A172 (cell line): ENCODE results near the gene ACVR2A. TPM values are rescaled to one million over a fixed set of nuclear protein-coding genes. Genes with fewer than 3 reads are reported as not detected.

Experiments used
- DNase-seq: peaks from one replicate; pipeline ENCODE4 v3.0.0-alpha.2; 2015; ENCODE audit warnings: low spot score
- total RNA-seq: library from RNA; depleted of rRNA; stranded (reverse); fragments of >200 nt; shearing (Covaris generic); gene quantifications from 2 replicates; pipeline ENCODE4 v1.2.3, GENCODE V29; 2014

Gene ACVR2A
- total RNA-seq, 1 experiment from 2014 or later = 5.5 TPM

- DNase-seq = no peak
These were observed 10.5 kb downstream of the ACVR2A start for GRCh38 chr2:147855316-147855715.

- DNase-seq = no peak
These were observed 11.1 kb downstream of the ACVR2A start for GRCh38 chr2:147855977-147856376.

DNA sequence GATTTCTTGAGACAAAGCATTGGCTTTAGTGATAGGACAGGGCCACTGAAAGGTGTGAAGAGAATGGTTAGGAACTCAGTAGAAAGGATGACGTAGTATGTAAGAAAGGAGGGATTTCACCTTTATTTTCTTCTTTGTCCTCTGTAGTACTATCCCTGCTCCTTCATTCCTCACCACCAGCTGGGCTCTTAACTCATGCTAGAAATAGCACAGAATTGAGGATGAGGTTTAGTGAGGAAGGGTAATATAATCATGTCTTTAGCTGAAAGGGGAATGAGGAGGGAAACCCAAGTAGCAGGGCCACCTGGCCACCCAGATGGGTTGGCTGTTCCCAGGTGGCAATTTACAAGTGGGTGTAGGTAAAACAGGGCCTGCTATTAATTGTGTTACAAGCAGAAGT lies 15.2 kb downstream of the ACVR2A start:
- DNase-seq = no peak

DNA sequence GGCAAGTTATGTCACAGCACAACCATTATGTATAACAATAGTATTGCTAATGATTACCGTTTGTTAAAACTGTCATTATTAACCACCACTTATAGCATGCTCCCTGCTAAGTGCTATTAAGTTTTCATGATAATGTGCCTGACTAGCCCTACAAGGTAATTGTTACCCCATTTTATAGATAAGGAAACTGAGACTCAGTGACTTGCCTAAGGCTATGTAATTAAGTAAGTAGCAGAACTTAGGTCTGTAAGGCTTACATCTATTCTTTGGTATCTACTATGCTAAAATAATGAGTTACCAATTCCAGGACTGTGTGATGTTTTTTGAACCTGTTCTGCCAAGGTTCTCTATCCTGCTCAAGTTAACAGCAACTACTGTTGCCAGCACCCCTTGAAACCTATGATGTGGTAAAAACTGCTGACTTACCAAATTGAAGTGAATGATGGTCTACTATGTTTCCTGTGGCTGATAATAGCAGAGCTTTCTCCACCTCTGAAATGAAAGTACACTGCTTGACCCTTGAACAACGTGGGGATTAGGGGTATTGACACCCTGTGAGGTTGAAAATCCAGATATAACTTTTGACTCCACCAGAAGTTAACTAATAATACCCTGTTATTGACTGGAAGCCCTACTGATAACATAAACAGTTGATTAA lies 18.2 kb downstream of the ACVR2A start:
- no peak for DNase-seq

DNA sequence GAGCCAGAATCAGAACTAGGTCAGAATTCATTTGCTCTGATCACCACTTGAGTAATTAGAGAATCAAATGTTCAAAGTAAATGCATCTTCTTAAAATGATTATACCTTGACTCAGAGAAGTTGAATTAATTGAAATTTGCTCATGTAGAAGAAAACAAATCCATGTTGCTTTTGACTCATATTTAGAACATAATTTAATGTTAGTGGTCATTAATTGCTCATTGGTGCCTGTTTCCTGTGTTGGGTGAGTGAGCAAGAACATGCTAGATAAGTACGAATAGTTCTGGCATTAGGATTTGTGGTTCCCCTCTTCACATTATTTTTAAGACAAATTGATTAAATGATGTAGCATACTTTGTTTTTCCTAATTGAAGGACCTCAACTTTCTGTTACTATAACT lies 19.0 kb downstream of the ACVR2A start:
- no peak for DNase-seq

GRCh38 chr2:147865560-147865959 lies 20.7 kb downstream of the ACVR2A start:
- no peak for DNase-seq

DNA sequence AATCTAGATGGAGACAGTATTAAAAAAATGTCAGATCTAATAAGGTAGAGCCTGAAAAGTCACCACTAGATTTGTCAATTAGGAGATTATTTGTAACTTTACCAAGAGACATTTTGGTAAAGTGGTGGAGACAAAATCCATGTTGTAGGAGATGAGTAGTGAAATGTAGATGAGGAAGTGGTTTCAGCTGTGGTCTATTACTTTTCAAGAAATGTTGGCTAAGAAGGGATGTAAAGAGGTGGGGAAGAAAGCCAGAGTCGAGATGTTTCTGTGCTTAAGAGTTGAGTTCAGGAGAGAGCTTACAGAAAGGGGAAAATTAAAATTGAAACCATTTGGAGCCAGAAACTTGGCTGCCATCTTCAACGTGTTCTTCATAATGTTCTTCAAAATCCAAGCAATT lies 22.2 kb downstream of the ACVR2A start:
- DNase-seq = no peak

DNA sequence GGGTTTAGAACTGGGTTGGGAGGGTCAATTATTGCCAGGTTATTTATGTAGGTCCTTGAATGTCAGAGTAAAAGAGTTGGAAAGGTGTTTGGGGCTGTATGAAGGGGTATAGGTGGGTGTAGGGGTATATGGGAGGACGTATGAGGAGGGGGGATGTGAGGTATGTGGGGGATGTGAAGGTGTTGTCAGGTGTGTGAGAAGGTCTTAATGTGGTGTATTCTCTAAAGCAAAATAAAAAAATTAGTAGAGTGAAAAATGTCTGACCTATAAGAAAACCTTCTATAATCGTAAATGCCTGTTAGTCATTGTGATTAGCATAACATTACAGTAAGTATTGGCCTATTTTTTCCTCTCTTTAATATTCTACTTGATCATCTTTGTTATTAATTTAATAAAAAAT lies 25.1 kb downstream of the ACVR2A start:
- DNase-seq = no peak

GRCh38 chr2:147872967-147873366 lies 28.1 kb downstream of the ACVR2A start:
- DNase-seq = no peak

DNA sequence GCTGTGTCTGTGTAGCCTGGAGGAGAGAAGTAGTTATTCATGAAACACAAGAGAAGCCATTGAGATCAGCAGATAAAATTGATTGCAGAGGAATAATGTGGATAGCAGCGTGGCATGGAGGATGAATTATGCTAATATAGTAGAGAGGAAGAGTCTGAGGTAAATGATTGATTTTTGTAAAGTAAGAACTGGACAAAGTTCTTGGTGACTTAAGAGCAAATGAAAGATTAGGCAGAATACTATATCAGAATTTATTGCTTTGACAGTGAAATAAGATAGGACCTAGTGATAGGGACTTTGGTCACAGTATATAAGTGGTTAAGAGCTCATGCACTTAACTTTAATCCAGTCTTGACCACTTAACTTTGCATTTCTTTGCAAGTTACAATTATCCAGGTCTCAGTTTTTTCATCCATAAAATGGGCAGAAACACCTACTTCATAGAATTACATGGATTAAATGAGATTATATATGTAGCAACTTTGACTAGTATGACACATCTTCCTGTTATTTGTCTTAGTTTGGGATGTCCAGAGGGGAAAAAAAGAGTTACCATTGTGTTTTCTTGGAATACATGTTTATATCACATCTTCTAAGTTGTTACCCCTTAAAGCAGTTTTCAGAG lies 29.1 kb downstream of the ACVR2A start:
- DNase-seq = no peak

- no peak for DNase-seq
These were observed 35.0 kb downstream of the ACVR2A start for GRCh38 chr2:147879846-147880245.

DNA sequence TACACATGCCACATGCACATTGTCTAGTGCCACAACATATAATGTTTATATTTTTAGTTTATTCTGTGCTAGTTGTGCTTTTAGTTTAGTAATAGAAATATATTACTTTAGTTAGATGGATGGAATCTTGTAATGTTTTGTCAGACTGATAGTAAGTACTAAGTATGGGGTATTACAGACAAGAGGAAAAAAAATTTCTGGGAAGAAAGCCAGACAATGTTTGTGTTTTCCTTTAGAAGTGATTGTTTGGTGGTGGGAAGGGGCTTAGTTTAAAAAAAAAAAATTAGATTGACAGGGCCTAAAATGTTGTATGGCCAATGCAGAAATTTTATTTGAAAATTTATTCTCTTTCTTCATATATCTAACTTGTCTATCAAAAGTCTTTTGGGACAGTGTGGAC lies 37.8 kb downstream of the ACVR2A start:
- no peak for DNase-seq

- DNase-seq = no peak
These were observed 40.0 kb downstream of the ACVR2A start for GRCh38 chr2:147884830-147885229.

- DNase-seq = no peak
These were observed 41.3 kb downstream of the ACVR2A start for GRCh38 chr2:147886136-147886535.

- no peak for DNase-seq
These were observed 43.9 kb downstream of the ACVR2A start for GRCh38 chr2:147888680-147889079.

DNA sequence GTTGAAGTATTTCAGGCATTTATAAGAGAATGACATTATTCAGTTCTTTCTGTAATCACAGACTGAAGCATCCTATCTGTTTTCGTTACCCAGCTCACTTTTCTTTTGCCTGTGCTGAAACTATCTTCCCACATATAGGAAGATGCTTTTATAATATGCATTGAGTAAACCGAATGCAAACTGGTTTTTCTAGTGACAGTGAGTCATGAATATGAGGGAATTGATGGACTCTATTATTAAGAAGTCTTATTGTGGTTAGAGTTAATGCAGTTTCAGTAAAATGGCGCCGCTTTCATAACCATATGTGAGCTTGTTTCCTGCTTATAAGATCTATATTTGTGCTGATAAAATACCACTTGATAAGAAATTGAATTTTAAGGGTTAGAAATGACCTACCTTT lies 59.2 kb downstream of the ACVR2A start:
- no peak for DNase-seq

- DNase-seq = no peak
These were observed 64.3 kb downstream of the ACVR2A start for GRCh38 chr2:147909178-147909577.

GRCh38 chr2:147910990-147911473 lies 66.2 kb downstream of the ACVR2A start:
- peak; percentile 57 for DNase-seq

- no peak for DNase-seq
These were observed 69.1 kb downstream of the ACVR2A start for GRCh38 chr2:147913701-147914480.

DNA sequence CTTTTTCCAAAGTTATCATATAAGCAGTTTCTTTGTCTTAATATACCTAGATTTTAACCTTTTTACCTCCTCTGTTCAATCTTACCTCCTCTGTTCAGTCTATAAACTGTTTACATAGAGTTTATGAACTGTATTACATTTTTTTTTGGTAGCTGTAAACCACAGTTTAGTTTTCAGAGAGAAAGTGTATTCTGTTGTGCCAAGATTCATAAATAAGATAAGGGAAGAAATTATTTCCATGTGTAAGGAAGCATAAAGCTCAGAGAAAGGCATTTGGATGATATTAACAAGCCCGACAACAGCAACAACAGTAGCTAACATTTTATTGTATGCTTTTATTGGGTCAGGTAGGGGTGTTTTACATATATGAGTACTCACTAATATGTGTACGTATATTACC lies 71.2 kb downstream of the ACVR2A start:
- no peak for DNase-seq

GRCh38 chr2:147916723-147917122 lies 71.9 kb downstream of the ACVR2A start:
- DNase-seq = no peak

GRCh38 chr2:147917161-147917560 lies 72.3 kb downstream of the ACVR2A start:
- no peak for DNase-seq

DNA sequence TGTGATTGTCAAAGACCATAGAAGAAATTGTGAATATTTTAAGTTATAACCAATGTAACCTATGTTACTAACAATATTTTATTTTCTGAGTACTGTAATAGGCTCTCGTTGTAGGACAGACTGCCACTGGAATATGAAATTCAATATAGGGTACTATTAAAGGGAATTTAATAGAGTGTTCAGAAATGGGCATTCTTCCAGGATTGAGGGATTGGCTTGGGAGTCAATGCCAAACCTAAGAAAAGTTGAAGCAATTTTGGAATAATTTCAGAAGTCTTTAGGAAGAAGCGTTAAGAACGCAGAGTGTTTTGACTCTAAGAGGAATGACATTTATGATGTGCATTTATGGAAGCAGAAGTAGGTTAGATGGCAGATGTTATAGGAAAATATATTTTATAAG lies 79.0 kb downstream of the ACVR2A start:
- DNase-seq = no peak
